ENCODE data around the gene CERKL.

Gene CERKL

DNA sequence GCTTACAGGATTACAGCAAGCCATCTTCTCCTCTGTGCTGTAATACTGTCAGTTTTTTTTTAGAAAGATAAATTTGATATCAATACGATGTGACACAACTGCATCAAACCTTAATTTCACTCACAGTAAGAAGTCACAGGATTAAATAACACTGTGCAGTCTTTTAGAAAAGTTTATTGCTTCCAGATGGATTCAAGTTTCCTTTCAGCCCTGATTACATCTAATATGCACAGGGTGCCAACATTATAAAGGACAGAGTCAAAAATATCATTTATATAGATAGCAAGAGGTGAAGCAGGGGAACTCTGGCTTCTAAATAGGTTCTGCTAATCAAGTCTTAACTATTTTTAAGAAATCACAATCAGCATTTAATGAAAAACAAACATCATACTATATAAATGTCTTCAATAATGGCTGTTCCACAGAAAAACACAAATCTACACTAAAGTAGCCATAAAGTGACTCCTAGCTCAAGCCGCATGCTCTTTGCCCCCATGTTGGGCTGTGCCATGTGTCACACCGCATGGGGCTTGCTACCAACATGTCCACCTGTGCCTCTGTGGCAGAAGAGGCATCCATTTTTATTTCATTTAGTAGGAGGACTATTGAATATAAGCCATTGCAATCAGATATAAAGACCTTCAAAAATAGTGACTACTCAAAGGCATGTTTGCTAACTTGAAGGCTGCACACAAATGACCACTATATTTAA lies 35.0 kb downstream of the CERKL start:
- Mint-ChIP-seq H3K27me3 (peaks cover 8% of the 10 kb centered on the region), H3K36me3 (peaks cover 3% of the 10 kb centered on the region), H3K27ac (no peak overlapping the region), H3K4me1 (ENCODE audit: low read depth) (no peaks in the 10 kb centered on the region), H3K4me3 (no peak overlapping the region), H3K9me3 (ENCODE audit: low read depth) (no peaks in the 10 kb centered on the region)

DNA sequence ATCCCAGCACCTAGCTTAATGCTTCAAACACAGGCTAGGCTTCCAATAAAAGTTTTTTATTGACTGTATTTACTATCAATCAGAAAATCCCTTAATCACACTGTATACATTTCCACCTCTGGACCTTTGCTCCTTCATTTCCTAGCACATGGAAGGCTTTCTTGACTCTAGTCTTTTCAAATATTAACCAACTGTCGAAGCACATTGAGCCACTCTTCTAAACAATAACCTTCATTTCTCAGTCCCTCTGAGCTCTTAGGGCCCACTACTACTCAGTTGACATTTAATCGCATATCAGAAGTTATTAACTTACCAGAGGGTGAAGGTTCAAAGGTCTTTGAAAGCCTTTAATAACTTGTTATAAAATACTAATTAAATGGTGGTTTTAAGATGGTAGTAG lies 37.4 kb downstream of the CERKL start:
- no peaks in the 10 kb centered on the region for H3K9me3 Mint-ChIP-seq (ENCODE audit: low read depth)
- peaks cover 6% of the 10 kb centered on the region for H3K27me3 Mint-ChIP-seq
- H3K4me3 Mint-ChIP-seq, result no peak overlapping the region

DNA sequence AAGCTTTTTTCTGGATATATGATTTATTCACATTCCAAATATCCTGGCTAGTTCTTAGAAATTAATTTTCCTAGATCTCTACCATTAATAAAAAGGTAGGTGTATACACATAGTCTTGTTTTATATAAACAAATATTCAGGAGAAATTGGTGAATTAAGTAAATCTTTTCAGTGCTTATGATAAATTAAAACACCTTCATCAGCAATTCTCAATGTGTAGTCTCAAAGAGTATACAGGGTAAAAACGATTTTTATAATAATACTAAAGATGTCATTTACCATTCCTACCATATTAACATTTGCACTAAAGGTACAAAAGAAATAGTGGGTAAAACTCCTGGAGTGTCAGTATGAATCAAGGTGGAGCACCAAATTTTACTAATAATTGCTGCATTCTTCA lies 40.2 kb downstream of the CERKL start:
- H3K9me3 Mint-ChIP-seq (ENCODE audit: low read depth), result no peaks in the 10 kb centered on the region
- no peak overlapping the region for H3K27ac Mint-ChIP-seq
- no peaks in the 10 kb centered on the region for H3K4me1 Mint-ChIP-seq (ENCODE audit: low read depth)

More for the DNA sequence above, 37.4 kb downstream of the CERKL start:
- no peak overlapping the region for H3K27ac Mint-ChIP-seq
- peaks cover 3% of the 10 kb centered on the region for H3K36me3 Mint-ChIP-seq
- H3K4me1 Mint-ChIP-seq (ENCODE audit: low read depth), result no peaks in the 10 kb centered on the region

DNA sequence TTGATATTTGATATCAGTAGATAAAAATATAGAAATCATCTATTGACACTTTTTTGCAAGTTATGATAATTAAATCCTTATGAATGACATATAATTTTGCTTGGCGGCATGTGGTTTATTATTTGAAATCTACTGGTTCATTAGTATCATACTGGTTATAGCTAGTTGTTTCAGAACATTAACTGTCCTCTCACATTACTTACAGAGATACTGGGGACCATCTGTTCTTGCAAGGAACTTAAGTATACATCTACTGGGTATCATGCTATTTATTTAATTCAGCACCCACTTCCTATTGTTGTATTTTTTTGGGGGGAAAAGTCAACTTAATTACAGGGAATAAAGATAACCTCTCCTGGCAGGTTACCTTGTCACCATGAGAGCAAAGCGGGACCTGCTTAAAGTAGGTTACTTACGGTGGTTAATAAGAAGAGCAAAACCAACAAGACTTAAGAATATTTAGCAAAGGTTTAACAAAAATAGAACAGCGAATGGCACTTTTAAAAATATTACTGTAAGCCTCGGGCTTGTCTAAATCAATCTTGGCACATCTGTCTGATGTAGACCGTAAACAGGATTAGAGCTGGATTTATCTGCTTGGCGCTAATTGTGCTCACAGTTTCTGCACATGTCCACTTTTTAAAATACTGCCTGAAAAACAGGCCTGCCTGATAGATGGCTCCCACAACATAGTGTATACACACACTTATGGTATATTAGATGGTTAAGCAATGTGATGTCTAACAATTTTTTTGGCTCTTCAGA lies 41.8 kb downstream of the CERKL start:
- Mint-ChIP-seq H3K9me3 (ENCODE audit: low read depth) (no peaks in the 10 kb centered on the region), H3K27me3 (no peaks in the 10 kb centered on the region), H3K4me1 (ENCODE audit: low read depth) (no peaks in the 10 kb centered on the region), H3K4me3 (no peak overlapping the region), H3K27ac (no peak overlapping the region), H3K36me3 (peaks cover 3% of the 10 kb centered on the region)

More for the DNA sequence above, 40.2 kb downstream of the CERKL start:
- Mint-ChIP-seq H3K27me3 (no peaks in the 10 kb centered on the region), H3K4me3 (no peak overlapping the region), H3K36me3 (peaks cover 3% of the 10 kb centered on the region)

DNA sequence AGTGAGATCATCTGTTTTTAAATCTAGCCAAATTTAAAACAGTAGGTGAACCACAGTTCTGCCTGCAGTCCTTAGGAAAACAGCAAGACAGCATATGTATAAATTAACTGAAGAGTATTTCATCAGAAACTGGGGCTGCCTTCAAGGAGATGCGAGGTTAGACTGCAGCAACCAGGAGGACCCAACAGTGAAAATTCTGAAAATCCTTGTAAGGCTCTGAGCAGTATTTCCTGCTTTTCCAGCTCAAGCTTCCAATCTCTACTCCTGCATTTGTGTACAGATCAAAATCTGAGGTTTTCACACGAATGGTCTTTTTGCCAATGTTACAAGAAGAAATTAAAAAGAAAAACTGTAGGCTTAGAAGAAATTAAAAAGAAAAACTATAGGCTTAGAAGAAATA lies 43.7 kb downstream of the CERKL start:
- no peak overlapping the region for H3K27ac Mint-ChIP-seq
- H3K4me1 Mint-ChIP-seq (ENCODE audit: low read depth), result peaks cover 8% of the 10 kb centered on the region
- no peaks in the 10 kb centered on the region for H3K27me3 Mint-ChIP-seq
- no peak overlapping the region for H3K4me3 Mint-ChIP-seq
- H3K36me3 Mint-ChIP-seq, result no peaks in the 10 kb centered on the region
- no peaks in the 10 kb centered on the region for H3K9me3 Mint-ChIP-seq (ENCODE audit: low read depth)

DNA sequence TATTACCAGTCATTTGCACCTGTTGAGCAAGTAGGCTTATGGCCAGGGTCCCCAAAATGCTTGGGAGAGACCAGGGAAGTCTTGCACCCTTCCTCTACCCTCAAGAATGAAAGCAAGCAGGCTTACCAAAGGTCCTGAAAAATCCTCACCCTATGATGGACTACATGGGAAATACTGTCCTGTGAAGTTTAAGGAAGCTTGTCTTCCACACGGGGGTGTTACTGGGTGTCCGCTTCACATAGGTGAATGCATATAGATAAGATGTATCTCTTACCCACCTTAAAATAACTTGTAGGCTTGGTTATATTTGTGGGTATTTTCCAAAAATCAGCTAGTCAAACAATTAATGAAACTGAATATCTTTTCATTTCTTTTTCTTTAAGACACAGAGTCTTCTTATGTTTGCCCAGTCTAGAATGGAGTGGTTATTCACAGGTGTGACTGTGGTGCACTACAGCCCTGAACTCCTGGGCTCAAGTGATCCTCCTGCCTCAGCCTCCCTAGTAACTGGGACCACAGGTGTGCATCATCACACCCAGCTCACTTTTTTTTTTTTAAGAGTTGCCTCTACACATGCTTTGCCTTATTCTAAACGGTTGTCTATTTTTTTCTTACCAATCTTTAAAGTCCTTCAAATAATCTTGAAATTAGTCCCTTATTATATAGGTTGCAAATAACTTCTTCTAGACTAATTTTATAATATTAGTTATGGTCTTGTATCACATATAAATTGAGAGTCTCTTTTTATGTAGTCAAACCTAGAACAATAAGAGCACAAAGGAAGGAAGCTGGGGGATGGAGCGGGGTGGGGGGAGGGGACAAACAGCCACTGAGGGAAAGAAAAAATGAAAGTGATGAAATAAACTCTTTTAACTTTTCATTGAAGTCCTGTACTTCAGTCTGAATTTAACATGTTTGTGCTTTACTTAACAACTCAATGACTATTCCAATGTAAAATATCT lies 49.0 kb downstream of the CERKL start:
- no peak overlapping the region for H3K4me3 Mint-ChIP-seq
- peaks cover 9% of the 10 kb centered on the region for H3K9me3 Mint-ChIP-seq (ENCODE audit: low read depth)
- H3K4me1 Mint-ChIP-seq (ENCODE audit: low read depth), result peaks cover 23% of the 10 kb centered on the region
- no peak overlapping the region for H3K27ac Mint-ChIP-seq
- H3K27me3 Mint-ChIP-seq, result no peaks in the 10 kb centered on the region
- peaks cover 13% of the 10 kb centered on the region for H3K36me3 Mint-ChIP-seq

DNA sequence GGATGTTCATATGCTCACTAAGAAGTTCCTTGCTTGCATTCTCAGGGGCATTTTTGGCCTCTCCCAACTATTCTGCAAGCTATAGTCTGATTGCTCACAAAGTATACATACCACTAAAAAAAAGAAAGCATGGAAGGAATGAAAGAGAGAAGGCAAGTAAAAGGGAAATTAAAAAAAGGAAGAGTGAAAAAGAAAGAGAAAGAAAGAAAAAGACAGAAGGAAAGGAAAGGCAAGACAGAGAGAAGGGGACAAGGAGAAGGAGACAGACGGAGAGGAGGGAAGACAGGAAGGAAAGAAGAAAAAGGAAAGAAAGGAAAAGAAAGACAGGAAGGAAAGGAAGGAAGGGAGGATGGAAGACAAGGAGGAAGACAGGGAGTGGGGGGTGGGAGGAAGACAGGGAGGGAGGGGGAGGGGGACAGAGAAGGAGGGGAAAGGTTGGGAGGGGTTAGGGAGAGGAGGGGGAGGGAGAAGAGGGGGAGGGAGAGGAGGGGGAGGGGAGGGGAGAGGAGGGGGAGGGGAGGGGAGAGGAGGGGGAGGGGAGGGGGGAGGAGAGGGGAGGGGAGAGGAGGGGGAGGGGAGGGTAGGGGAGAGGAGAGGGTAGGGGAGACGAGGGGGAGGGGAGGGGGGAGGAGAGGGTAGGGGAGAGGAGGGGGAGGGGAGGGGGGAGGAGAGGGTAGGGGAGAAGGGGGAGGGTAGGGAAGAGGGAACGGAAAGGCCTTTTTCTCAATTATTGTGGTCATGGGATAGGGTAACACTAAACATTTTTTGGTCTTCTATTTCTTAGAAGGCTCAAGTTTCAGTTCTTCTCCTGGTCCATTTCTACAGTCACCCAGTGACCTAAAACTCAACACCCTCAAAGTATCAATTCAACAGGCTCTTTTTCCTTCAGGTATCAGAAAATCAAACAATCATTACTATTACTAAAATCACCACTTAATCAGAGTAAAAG lies 50.7 kb downstream of the CERKL start:
- H3K36me3 Mint-ChIP-seq, result peaks cover 13% of the 10 kb centered on the region
- H3K4me3 Mint-ChIP-seq, result no peak overlapping the region
- peaks cover 9% of the 10 kb centered on the region for H3K9me3 Mint-ChIP-seq (ENCODE audit: low read depth)
- H3K27ac Mint-ChIP-seq, result no peak overlapping the region
- no peaks in the 10 kb centered on the region for H3K27me3 Mint-ChIP-seq
- peaks cover 23% of the 10 kb centered on the region for H3K4me1 Mint-ChIP-seq (ENCODE audit: low read depth)

DNA sequence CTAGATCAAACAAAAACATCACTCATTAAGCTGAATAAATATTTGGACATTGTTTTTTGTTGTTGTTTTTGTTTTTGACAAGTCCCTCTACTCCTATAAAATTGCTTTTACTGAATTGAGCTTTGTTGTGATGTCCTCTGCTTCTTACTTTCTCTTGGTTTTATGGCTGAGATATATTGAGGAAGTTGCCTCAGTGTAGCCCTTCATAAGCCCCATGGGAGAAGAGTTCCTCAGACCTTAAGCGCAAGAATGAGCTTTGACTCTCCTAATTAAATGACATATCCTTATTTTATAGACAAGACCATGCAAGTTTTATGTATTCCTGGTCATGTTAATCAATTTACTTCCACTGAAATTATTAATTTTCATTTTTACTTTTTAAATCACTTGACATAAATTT lies 54.9 kb downstream of the CERKL start:
- Mint-ChIP-seq H3K36me3 (peaks cover 13% of the 10 kb centered on the region), H3K27ac (no peak overlapping the region), H3K4me3 (no peak overlapping the region), H3K4me1 (ENCODE audit: low read depth) (peaks cover 4% of the 10 kb centered on the region), H3K9me3 (ENCODE audit: low read depth) (peaks cover 9% of the 10 kb centered on the region), H3K27me3 (no peaks in the 10 kb centered on the region)

DNA sequence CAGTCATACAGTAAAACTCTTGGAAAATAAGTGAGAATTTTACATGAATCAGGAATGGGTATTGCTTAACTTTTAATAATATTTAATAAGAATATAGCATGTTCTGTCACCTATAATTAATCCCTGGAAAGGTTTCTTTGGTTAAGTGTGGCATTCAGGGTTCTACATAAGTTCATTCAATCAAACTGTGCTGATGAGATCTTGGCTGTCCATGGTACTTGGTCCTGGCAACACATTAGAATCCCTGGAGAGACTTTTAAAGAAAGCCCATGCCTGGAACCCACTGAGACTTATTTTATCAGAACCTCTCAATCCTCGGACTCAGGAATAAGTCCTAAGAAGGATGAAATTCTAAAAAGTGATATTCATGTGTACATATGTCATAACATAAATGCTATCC lies 60.3 kb downstream of the CERKL start:
- H3K27me3 Mint-ChIP-seq, result no peaks in the 10 kb centered on the region
- no peaks in the 10 kb centered on the region for H3K4me1 Mint-ChIP-seq (ENCODE audit: low read depth)
- H3K4me3 Mint-ChIP-seq, result no peak overlapping the region
- no peaks in the 10 kb centered on the region for H3K9me3 Mint-ChIP-seq (ENCODE audit: low read depth)
- H3K36me3 Mint-ChIP-seq, result no peaks in the 10 kb centered on the region
- H3K27ac Mint-ChIP-seq, result no peak overlapping the region

DNA sequence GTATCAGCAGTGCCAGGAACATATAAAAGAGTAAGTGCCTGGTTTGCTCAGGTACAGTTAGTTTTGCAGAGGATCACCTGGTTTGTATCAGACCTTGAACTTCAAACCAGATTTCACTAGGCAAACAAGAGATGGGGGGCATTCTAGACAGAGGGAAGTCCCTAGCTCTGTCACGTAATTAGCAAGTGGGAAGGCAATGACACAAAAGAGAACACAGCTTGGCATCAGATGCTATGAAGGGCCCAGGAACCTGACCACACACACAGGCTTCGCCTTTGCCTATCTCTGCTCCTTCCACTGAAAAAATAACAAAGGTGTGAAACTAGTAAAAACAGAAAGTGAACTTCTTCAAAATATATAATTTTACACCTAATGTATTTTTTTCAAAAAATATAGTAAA lies 62.6 kb downstream of the CERKL start:
- Mint-ChIP-seq H3K27me3 (no peaks in the 10 kb centered on the region), H3K27ac (no peak overlapping the region), H3K4me3 (no peak overlapping the region), H3K4me1 (ENCODE audit: low read depth) (no peaks in the 10 kb centered on the region), H3K36me3 (no peaks in the 10 kb centered on the region), H3K9me3 (ENCODE audit: low read depth) (no peaks in the 10 kb centered on the region)

DNA sequence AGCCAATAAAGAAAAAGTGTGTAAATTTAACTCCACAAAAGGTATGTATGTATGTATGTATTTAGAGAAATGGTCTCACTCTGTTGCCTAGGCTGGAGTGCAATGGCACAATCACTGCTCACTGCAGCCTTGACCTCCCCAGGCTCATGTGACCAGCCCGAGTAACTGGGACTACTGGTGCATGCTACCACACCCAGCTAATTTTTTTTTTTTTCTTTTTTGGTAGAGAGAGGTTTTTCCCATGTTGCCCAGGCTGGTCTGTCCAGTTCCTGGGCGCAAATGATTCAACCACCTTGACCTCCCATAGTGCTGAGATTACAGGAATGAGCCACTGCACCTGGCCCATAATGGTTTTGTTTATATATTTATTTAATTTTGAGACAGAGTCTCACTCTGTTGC lies 67.1 kb downstream of the CERKL start:
- H3K4me1 Mint-ChIP-seq (ENCODE audit: low read depth), result peaks cover 14% of the 10 kb centered on the region
- H3K27me3 Mint-ChIP-seq, result peaks cover 2% of the 10 kb centered on the region
- no peak overlapping the region for H3K27ac Mint-ChIP-seq
- no peak overlapping the region for H3K4me3 Mint-ChIP-seq
- H3K36me3 Mint-ChIP-seq, result peaks cover under 1% of the 10 kb centered on the region
- H3K9me3 Mint-ChIP-seq (ENCODE audit: low read depth), result no peaks in the 10 kb centered on the region

DNA sequence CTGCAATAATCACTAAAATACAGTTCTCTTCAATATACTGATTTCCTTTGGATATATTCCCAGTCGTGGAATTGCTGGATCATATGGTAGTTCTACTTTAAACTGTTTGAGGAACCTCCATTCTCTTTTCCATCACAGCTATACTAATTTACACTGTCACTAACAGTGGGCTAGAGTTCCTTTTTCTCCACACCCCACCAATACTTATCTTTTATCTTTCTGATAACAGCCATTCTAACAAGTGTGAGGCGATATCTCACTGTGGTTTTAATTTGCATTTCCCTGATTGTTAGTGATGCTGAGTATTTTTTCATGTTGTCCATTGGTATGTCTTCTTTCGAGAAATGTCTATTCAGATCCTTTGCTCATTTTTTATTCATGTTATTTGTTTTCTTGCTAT lies 68.4 kb downstream of the CERKL start:
- H3K4me3 Mint-ChIP-seq, result no peak overlapping the region
- H3K36me3 Mint-ChIP-seq, result peaks cover 2% of the 10 kb centered on the region
- peaks cover 14% of the 10 kb centered on the region for H3K4me1 Mint-ChIP-seq (ENCODE audit: low read depth)
- H3K9me3 Mint-ChIP-seq (ENCODE audit: low read depth), result no peaks in the 10 kb centered on the region
- no peak overlapping the region for H3K27ac Mint-ChIP-seq
- H3K27me3 Mint-ChIP-seq, result peaks cover 5% of the 10 kb centered on the region

DNA sequence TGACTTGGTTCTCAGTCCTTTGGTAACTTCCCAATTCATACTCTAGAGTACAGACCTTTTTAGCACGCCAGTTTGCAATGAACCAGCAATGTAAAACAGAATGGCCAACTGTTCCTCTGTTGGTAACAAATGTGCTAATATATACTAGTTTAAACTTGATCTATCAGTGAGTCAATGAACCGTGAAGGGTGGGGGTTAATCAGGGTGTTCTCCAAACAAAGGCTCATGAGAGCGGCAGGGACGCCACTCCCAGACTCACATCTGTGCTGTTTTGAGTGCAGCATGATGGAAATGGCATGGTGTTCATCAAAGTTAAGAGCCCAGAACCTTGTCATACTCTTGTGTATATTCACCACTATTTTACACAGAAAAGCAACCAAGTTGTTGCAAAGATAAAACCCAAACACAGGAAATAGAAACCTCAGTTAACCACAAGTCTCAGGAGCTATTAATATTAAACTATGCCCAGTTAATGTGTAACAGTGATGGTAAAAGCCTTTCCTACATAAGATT lies 70.3 kb downstream of the CERKL start:
- H3K4me1 Mint-ChIP-seq (ENCODE audit: low read depth), result peaks cover 14% of the 10 kb centered on the region
- peaks cover 5% of the 10 kb centered on the region for H3K27me3 Mint-ChIP-seq
- peaks cover 2% of the 10 kb centered on the region for H3K36me3 Mint-ChIP-seq
- no peak overlapping the region for H3K27ac Mint-ChIP-seq
- H3K4me3 Mint-ChIP-seq, result no peak overlapping the region
- no peaks in the 10 kb centered on the region for H3K9me3 Mint-ChIP-seq (ENCODE audit: low read depth)

DNA sequence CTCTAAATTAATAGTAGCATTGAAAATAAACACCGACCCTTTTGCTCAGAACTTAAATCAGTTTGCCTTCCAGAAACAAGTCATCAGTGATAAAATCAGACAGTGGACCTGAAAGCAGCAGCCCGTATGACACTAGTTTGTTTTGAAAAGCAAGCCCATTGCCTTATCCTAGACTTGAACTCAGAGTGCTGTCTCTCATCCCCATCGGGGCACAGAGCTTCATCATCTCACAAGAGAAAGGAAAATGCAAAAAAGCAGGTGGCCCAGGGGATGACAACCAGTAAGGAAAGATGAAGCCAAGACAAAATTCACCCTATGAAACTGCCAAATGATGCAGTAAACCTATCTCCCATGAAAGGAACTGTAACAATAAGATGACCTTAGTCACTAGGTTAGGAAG lies 71.2 kb downstream of the CERKL start:
- peaks cover 5% of the 10 kb centered on the region for H3K27me3 Mint-ChIP-seq
- no peaks in the 10 kb centered on the region for H3K9me3 Mint-ChIP-seq (ENCODE audit: low read depth)
- no peak overlapping the region for H3K27ac Mint-ChIP-seq
- H3K4me3 Mint-ChIP-seq, result no peak overlapping the region
- peaks cover 2% of the 10 kb centered on the region for H3K36me3 Mint-ChIP-seq
- H3K4me1 Mint-ChIP-seq (ENCODE audit: low read depth), result peaks cover 14% of the 10 kb centered on the region
